UCSD-AML1 (cell line): Measurements from ENCODE around the gene HMGN1.

Experiments used
- DNase-seq: peaks from one replicate; lab custom pipeline; 2025; ENCODE audit not compliant: unreplicated experiment; lab: John Stamatoyannopoulos, UW

Gene HMGN1

GRCh38 chr21:39311164-39311563, 37.7 kb downstream of the HMGN1 start:
- DNase-seq, result no peak

- DNase-seq, result no peak
Measured at GRCh38 chr21:39307466-39307865, 41.4 kb downstream of the HMGN1 start.

DNA sequence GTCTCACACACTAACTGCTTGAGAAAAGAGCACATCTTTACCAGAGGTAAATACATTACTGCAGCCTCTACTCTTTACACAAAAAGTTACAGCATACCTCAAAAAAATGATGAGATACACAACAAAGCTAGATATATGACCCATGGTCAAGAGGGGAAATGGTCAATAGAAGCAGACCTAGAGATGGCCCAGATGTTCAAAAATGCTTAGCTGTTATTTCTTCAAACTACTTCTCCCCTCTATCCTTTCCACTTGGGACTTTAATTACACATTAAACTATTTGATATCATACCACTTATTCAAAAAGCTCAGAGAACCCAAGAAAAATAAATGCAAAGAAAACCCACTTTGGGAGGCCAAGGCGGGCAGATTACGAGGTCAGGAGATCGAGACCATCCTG, 48.3 kb downstream of the HMGN1 start:
- DNase-seq, result no peak

DNA sequence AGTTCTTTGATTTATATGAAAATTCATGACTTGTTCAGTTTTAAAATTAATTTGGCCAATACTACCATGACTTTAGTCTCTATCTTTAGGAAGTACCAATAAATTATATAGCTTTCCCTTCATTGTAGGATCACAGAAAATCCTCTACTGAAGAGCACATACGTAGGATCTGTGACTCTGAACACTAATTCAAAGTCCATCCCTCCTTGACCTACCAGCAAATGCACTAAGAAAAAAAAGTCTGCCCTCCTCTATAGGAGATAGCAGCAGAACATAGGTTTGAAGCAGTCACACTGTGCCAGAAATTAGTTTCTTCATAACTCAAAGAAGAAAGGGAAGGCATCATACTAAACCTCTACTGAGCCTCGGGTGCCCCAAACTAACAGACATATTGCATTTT, 52.0 kb downstream of the HMGN1 start:
- DNase-seq, result no peak
